Stimulated activated naive CD8-positive, alpha-beta T cell treated with anti-CD3 and anti-CD28 coated beads, Interleukin-15, Interleukin-2, amounts not matched to agents 100 U/mL and 50 U/mL, for 24 hours (primary cell): ENCODE results near the gene PMVK.
"Not testable (repeated sequence)": the region's sequence is repeated elsewhere in the genome, so short reads cannot be mapped to it uniquely, and the experiment has no call there.

Source experiments
- ATAC-seq: fragments of 150-1000 bp; cut with Tn5 transposase; one replicate; pipeline ENCODE4 v1.10.0; 2021
- DNase-seq: peaks from one replicate; pipeline ENCODE4 v3.0.0; 2021

Gene PMVK

GRCh38 chr1:154936555-154937084 is at the start of gene PMVK:
PMVK (minus strand) TSS chr1:154936719; CDS start chr1:154936685, 34 bp downstream.
- DNase-seq (peak; percentile 96), ATAC-seq (peak; percentile 84)

GRCh38 chr1:154983776-154984466 is 47.4 kb upstream of the PMVK start:
- ATAC-seq (no peak), DNase-seq (no peak)

- ATAC-seq: peak; percentile 100
- DNase-seq: peak; percentile 97
Observed at GRCh38 chr1:154982897-154983648, 46.6 kb upstream of the PMVK start, which contains the start of gene FLAD1. FLAD1 (plus strand) TSS chr1:154983344; CDS start chr1:154983695, 351 bp downstream.

GRCh38 chr1:154982341-154982740 is 45.8 kb upstream of the PMVK start:
- ATAC-seq (no peak), DNase-seq (no peak)

GRCh38 chr1:154978360-154978759 is 41.8 kb upstream of the PMVK start:
- ATAC-seq (no peak), DNase-seq (no peak)

- not testable (repeated sequence) for ATAC-seq, DNase-seq
Observed at GRCh38 chr1:154977762-154978161, 41.2 kb upstream of the PMVK start.

GRCh38 chr1:154975409-154976059 is 39.0 kb upstream of the PMVK start:
- ATAC-seq: peak; percentile 7
- DNase-seq: peak; percentile 75

- ATAC-seq (peak; percentile 57), DNase-seq (peak; percentile 95)
Observed at GRCh38 chr1:154974808-154975408, 38.4 kb upstream of the PMVK start.

- DNase-seq (peak; percentile 92), ATAC-seq (peak; percentile 86)
Observed at GRCh38 chr1:154974102-154974807, 37.7 kb upstream of the PMVK start, which contains the start of gene CKS1B. CKS1B (plus strand) TSS chr1:154974681; CDS start chr1:154974746, 65 bp downstream.

- ATAC-seq: peak; percentile 25
Observed at GRCh38 chr1:154973344-154974101, 37.0 kb upstream of the PMVK start.

GRCh38 chr1:154972517-154973343 is 36.2 kb upstream of the PMVK start:
- no peak for ATAC-seq
- no peak for DNase-seq

More at GRCh38 chr1:154973344-154974101, 37.0 kb upstream of the PMVK start:
- DNase-seq: peak; percentile 96

- no peak for ATAC-seq
- no peak for DNase-seq
Observed at GRCh38 chr1:154972213-154972516, 35.6 kb upstream of the PMVK start.

- no peak for ATAC-seq
- no peak for DNase-seq
Observed at GRCh38 chr1:154971341-154971998, 35.0 kb upstream of the PMVK start.

GRCh38 chr1:154970631-154971340 is 34.3 kb upstream of the PMVK start, which contains the start of gene SHC1:
SHC1 (minus strand) TSS chr1:154970747; CDS start chr1:154970526, 221 bp downstream.
- ATAC-seq (no peak), DNase-seq (peak; percentile 57)

GRCh38 chr1:154969860-154970452 is 33.4 kb upstream of the PMVK start:
- ATAC-seq: no peak
- no peak for DNase-seq

- ATAC-seq: no peak
Observed at GRCh38 chr1:154969246-154969645, 32.7 kb upstream of the PMVK start.

GRCh38 chr1:154968731-154969130 is 32.2 kb upstream of the PMVK start:
- DNase-seq (no peak), ATAC-seq (no peak)

More at GRCh38 chr1:154969246-154969645, 32.7 kb upstream of the PMVK start:
- DNase-seq: no peak
